ENCODE measurements around the gene CAMK1D.

The CAMK1D gene

GRCh38 chr10:12629767-12630165 lies 280.4 kb downstream of the CAMK1D start:
- DNase-seq (ENCODE audit: low spot score) = no peak

DNA sequence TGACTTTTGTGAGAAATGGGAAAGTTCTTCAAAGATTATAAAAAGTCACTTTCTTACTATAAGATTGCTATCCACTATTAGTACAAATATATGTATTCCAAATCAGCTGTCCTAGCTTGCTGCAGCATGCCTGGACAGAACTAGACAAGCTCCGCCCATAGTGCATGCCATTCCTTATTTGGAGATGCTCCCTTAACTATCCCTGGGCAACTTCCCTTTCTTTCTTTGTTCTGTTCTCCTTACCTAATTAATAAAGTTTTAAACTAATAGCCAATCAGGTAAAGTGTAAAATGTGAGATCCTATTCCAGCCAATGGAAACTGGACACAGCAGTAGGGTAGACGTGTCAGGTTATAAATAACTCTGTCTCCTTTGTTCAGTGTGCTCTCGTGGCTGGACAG lies 281.9 kb downstream of the CAMK1D start:
- DNase-seq (ENCODE audit: low spot score) = no peak

DNA sequence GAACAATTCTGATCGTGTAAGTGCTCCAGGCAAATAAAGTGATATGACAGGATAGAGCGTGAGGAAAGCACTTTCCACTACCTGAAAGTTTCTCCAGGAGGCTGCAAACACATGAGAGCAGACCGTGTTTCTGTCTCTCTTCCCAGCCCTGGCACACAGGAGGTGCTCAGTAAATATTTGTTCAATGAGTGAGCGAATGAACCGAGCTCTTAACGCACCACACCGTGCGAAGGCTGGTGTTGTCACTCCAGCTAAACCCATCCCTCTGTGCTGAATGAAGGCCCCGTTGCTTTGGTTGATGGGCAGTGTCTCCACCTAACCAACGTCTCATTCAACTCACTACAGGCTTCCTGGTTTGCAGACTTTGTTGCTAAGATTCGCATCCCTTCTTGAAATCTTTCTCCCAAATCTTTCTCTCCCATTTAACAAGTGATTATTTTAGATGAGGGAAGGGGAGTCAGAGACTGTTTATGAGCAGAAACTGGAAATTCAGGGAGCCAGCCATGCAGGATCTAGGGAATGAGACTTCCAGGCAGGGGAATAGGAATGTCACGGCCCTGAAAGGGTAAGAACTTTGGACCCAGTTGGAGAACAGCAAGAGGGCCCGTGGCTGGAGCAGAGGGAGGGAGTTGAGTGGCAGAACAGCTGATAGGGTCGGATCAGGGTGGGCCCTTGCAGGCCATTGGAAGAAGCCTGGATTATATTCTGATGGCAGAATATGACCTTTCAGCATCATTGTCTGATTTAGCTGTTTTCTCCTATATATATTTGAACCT lies 282.6 kb downstream of the CAMK1D start:
- no peak for DNase-seq (ENCODE audit: low spot score)

- DNase-seq (ENCODE audit: low spot score) = no peak
Observed at GRCh38 chr10:12633776-12634620, 284.7 kb downstream of the CAMK1D start.

DNA sequence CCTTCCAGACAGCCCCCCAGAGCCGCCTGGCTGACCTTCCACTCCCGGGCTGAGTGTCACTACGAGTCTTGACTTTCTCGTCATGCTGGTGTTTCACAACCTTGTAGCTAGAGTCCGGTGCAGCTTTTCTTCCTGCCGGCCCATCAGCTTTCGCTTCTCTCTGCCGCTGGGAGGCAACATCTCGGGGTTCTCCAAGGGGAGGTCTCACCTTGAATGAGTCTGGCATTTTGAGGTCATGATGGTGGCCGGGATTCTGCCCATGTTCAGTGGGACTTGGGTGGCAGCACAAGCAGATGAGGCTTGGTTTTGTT lies 285.2 kb downstream of the CAMK1D start:
- DNase-seq (ENCODE audit: low spot score) = no peak

DNA sequence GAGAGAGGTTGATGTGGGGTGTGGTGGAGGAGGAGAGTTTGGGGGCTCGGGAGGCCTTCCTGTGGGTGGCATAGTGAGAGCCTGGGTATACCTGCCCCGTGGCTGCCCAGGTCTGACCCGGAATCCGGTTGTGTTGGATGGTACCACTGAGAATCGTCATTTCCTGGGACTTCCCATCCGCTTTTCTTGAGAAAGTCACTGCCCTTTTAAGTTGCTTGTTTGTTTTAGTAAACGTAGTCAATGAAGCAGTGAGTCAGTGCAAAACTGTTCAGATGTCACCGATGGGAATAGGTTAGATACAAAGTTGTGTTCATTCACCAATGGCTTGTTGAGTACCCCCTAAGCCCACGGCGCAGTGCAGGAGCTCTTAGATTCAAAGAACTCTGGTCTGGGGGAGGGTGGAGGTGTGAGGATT lies 285.8 kb downstream of the CAMK1D start:
- DNase-seq (ENCODE audit: low spot score) = no peak

DNA sequence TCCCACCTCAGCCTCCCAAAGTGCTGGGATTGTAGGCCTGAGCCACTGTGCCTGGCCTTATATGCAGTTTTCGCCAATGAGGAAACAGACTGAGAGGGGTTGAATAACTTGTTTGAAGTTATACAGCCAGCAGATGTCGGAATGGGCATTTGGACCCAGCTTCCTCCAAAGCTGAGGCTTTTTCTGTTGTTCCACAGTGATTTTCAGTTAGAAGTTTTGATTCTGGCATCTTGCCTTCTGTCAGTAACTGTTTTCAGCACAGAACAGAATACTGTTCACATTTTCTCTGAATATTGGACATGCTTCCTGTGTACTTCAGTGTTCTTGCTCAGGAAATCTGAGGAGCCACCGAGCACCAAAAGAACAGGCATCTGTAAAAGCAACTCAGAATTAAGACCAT lies 287.2 kb downstream of the CAMK1D start:
- DNase-seq (ENCODE audit: low spot score) = no peak

DNA sequence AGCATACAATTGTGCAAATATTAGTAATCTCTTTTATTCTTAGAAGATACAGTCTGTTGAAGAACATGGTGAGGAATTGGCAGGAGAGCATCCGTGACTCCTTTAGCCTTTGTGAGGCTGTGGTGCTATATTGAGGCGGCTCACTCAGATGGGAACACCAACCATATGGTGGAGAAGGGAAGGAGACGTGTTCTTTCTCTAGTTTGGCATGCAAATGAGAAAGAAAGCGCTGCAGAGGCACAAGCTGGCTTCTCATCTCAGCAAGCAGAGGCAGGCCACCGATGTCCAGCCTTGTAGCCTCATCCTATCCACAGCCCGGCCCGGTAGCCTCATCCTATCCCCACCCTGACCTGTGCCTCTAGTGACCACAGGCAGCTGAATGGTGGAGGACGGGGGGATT lies 288.3 kb downstream of the CAMK1D start:
- DNase-seq (ENCODE audit: low spot score) = no peak

DNA sequence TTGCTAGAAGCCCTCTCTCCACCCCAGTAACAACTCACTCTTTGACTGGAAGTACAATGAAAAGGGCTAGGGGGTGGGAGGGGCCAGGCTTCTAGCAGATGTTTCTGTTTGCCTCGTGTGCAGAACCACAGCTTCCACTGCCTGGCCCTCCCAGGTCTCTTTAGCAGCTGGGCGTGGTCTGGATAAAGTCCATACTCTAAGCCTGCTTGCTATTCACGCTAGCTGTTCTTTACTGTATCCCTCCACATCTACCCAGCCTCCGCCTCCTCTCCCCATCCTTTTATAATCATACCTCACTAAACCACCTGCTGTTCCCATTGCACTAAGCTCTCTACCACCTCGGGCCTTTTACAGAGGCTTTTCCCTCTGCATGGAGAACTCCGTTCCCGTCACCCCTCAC lies 288.8 kb downstream of the CAMK1D start:
- no peak for DNase-seq (ENCODE audit: low spot score)

DNA sequence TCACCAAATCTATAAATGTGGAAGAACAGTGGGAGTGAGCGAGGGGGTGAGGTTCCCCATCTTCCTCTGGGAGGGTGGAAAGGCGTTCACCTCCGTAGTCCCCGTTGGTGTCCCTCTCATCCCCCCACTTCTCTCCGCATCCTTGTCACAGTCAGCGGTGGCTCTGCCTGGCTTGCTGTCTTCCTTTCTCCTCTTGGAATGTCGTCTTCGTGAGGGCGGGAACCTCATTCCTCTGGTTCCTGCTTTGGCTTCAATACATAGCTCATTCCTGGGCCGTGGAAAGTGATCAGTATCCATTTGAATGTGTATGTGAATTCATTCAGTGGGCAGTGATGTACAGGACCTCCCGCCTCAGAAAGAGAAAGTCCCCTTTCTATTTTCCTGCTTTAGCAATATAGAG lies 289.4 kb downstream of the CAMK1D start:
- DNase-seq (ENCODE audit: low spot score) = no peak

- no peak for DNase-seq (ENCODE audit: low spot score)
Observed at GRCh38 chr10:12639996-12640944, 290.9 kb downstream of the CAMK1D start.

DNA sequence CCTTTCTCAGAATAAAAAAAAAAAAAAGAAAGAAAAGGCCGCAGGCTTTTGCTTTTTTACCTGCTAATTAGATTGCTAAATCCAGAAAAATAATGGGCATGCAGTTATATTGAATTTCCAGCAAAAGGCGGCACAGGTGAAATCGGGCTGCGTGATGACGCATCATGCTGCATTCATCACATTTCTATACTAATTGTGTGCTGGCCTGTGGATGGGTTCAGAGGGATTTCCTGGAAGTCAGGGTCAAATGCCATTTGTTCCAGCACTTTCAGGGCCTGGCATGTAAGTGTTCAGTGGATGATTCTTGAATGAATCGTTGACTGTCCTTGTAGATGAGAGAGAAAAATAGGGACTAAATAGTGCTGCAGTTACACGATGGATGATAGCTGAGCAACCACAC lies 292.7 kb downstream of the CAMK1D start:
- no peak for DNase-seq (ENCODE audit: low spot score)

DNA sequence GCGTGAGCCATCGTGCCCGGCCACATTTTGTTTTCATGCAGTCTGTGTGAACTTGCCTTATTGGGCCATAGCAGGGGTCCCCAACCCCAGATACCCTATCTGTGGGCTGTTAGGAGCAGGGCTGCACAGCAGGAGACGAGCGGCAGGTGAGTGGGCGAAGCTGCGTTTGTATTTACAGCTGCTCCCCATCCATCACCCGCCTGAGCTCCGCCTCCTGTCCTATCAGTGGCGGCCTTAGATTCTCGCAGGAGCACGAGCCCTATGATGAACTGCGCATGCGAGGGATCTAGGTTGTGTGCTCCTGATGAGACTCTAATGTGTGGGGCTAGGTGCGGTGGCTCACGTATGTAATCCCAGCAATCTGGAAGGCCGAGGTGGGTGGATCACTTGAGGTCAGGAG lies 293.9 kb downstream of the CAMK1D start:
- DNase-seq (ENCODE audit: low spot score) = no peak

DNA sequence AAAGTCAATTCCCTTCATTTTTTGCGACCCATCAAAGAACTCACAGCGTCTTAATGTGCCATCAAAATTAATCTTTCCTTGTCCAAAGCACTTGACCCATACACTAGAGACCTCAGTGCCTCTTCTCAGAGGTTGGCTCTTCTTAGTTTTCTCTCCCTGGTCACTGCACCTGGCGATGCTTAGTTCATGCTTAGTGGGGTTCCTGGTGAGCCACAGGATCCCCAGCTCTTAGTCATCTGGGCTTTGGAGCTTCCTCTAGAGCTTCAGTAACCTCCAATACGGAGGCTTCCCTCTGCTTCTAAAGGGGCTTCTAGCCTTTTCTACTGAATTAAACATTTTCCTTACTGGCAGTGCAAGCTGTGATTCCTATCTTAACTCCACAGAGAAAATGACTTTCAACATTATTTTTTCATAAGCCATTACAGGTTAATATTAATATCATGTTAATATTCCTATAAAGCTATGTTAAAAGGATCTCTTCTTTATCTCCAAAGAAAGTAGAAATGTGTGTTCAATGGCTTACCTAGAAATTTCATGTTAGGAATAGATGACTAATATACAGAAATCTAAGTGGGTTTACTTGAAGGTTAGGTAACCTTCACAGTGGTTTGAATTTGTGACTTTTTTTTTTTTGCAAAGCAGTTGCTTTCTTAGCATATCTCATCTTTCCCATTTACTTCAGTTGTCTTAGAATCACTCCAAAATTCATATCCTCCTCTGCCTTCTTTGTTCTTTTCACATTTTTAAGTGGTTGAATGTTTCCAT lies 295.2 kb downstream of the CAMK1D start:
- no peak for DNase-seq (ENCODE audit: low spot score)

- DNase-seq (ENCODE audit: low spot score) = no peak
Observed at GRCh38 chr10:12645449-12645848, 296.1 kb downstream of the CAMK1D start.

- no peak for DNase-seq (ENCODE audit: low spot score)
Observed at GRCh38 chr10:12649012-12649584, 299.8 kb downstream of the CAMK1D start.

DNA sequence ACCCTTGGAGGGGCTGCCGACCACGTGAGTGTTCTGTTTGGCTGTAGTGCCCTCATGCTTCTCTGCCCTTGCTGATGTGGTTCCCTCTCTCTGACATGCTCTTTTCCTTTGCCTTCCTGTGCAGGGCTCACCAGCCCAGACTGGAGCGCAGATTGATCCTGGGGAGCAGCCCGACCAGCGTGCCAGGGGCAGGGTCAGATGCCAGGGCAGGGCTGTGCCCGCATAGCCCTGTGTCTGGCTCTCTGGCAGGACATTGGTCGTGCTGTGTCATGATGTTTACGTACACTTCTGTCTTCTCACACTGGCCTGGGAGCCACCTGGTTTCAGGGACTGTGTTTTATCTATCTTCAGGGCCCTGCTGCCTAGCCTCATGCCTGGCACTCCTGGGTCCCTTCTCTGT lies 300.8 kb downstream of the CAMK1D start:
- no peak for DNase-seq (ENCODE audit: low spot score)

GRCh38 chr10:12650538-12651298 lies 301.4 kb downstream of the CAMK1D start:
- no peak for DNase-seq (ENCODE audit: low spot score)

- DNase-seq (ENCODE audit: low spot score) = no peak
Observed at GRCh38 chr10:12655940-12656339, 306.6 kb downstream of the CAMK1D start.

GRCh38 chr10:12656518-12657142 lies 307.3 kb downstream of the CAMK1D start:
- peak; percentile 48 for DNase-seq (ENCODE audit: low spot score)
